ENCODE results near the gene DMKN. TPM values are rescaled to one million over a fixed set of nuclear protein-coding genes. Genes with fewer than 3 reads are reported as not detected.
A peak's percentile ranks its signal among the peaks of the same experiment; 100 is the strongest.

Gene DMKN
- total and polyA plus RNA-seq, 2 of the 8 experiments (the other 6 are each of a cell fraction or from before 2014, with no cell fraction given): 290 to 330 TPM

DNA sequence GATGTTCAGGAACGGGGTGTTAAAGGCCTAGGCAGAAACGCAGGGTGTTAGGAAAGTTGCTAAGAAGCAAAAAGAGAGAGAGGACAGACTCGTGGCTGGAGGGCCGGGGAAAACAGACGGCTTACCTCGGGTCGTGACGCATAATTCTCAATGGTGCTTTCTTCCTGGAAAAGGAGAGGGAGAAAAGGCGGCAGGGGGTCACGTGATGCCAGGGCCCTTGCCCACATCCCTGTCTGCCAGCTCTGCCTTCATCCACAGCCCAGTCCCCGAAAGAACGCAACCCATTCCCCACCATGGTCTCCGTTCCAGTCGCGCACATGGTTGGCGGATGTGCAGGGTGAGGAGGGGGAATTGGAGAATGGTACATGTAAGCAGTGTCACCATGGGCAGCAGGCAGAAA is 24.8 kb downstream of the DMKN start:
- no peaks in the 10 kb centered on the region for H3K36me3 ChIP-seq (ENCODE audit: control insufficient read depth in 2 of 4, insufficient read depth in 4 of 4, low read length in 3 of 4)
- H2BK5ac ChIP-seq (ENCODE audit: low read depth, low read length): no peak overlapping the region
- no peak for FAIRE-seq
- no peak overlapping the region for H3K4me3 ChIP-seq (ENCODE audit: extremely low read depth in 1 of 4, insufficient read depth in 2 of 4, low read depth in 3 of 4, low read length in 4 of 4)
- no peaks in the 10 kb centered on the region for H3K79me2 ChIP-seq (ENCODE audit: control insufficient read depth in 1 of 2, insufficient read depth in 2 of 2, low read length in 2 of 2)
- H3K9me3 ChIP-seq (ENCODE audit: insufficient read depth in 2 of 2, low read depth in 1 of 2, low read length in 1 of 2): no peaks in the 10 kb centered on the region
- no peaks in the 10 kb centered on the region; the same call in 1 of the 2 replicates for H3K79me1 ChIP-seq (ENCODE audit: low read depth, low read length)
- H3K27ac ChIP-seq (ENCODE audit: low read depth, low read length): no peak overlapping the region
- no peak overlapping the region for H3K56ac ChIP-seq (replicated peaks; ENCODE audit: insufficient read length, low read depth, low read length)
- no peak overlapping the region for H2BK15ac ChIP-seq (ENCODE audit: low read length)
- no peak overlapping the region for H3K18ac ChIP-seq (ENCODE audit: extremely low read depth, low read length)
- DNase-seq (ENCODE audit: low read depth in 1 of 2, low spot score in 2 of 2): no peak
- H2AFZ ChIP-seq (ENCODE audit: low read length): no peak overlapping the region
- no peak overlapping the region for H3K23ac ChIP-seq (ENCODE audit: insufficient read length)
- no peaks in the 10 kb centered on the region; the same call in 1 of the 2 replicates for H3K23me2 ChIP-seq (ENCODE audit: low read depth, low read length)
- no peak overlapping the region for H3K4me2 ChIP-seq (ENCODE audit: insufficient read depth in 1 of 2, low read depth in 2 of 2, low read length in 2 of 2)
- H2AK5ac ChIP-seq (ENCODE audit: low read depth, low read length): no peak overlapping the region
- no peak overlapping the region for H2BK20ac ChIP-seq (ENCODE audit: low read length)
- H4K20me1 ChIP-seq (replicated peaks in 1 of 2; ENCODE audit: control insufficient read depth in 1 of 2, insufficient read depth in 2 of 2, low read length in 2 of 2): peaks cover 0 to under 1% of the 10 kb centered on the region in 2 experiments
- no peak overlapping the region for H3K14ac ChIP-seq (ENCODE audit: insufficient read length)
- peak overlapping the region in 1 of 4 experiments; percentile 4; a peak in 2 of 7 replicates for H3K9ac ChIP-seq (replicated peaks in 1 of 4; ENCODE audit: extremely low read depth in 1 of 4, low read depth in 3 of 4, low read length in 3 of 4)
- no peak overlapping the region for H3K4ac ChIP-seq (replicated peaks; ENCODE audit: insufficient read length, low read depth, low read length)
- ChIA-PET CTCF (ENCODE audit: partially characterized antibody) (interaction anchor here (0.6 to 3.6 kb wide), 10 partner anchors 9 to 314 kb away, joined by 3 to 22 read pairs (median 3); no protein-coding TSS in a partner anchor), POLR2A (ENCODE audit: partially characterized antibody) (interaction anchor here (2.4 to 4.3 kb wide), 2 partner anchors 9 to 18 kb away, joined by 8 to 27 read pairs; no protein-coding TSS in a partner anchor)
- no peak overlapping the region for H2BK12ac ChIP-seq (ENCODE audit: low read depth, low read length)
- no peak overlapping the region for H4K5ac ChIP-seq (ENCODE audit: insufficient read length, low read depth, low read length)
- H4K8ac ChIP-seq (ENCODE audit: extremely low read depth, insufficient read depth, low read length): no peak overlapping the region
- WGBS, 2 experiments (ENCODE audit: extremely low coverage in 1 of 2, insufficient coverage in 1 of 2, insufficient read length in 1 of 2, insufficient replicate concordance in 2 of 2, low coverage in 1 of 2, low lambda C conversion rate in 2 of 2, missing lambda C conversion rate in 1 of 2): 87% methylated on average over 14 of the region's 16 CpGs; no CpG with 5 or more reads in 1 of the 2 experiments
- no peak overlapping the region for H2BK120ac ChIP-seq (replicated peaks; ENCODE audit: low read depth, low read length)
- no peaks in the 10 kb centered on the region; a peak in 2 of 7 replicates for H3K27me3 ChIP-seq (replicated peaks in 1 of 4; ENCODE audit: control insufficient read depth in 3 of 4, extremely low read depth in 1 of 4, insufficient read depth in 3 of 4, low read length in 3 of 4)
- no peaks in the 10 kb centered on the region for H3K4me1 ChIP-seq (replicated peaks in 1 of 4; ENCODE audit: control insufficient read depth in 3 of 4, insufficient read depth in 4 of 4, low read length in 3 of 4)
- no peak overlapping the region for H4K91ac ChIP-seq (replicated peaks; ENCODE audit: insufficient read length, low read length)
- TF ChIP-seq SIRT6 (IDR thresholded peaks at IDR 0.05; ENCODE audit: low read length) (no peak), CEBPB (IDR thresholded peaks at IDR 0.05; ENCODE audit: low read depth, low read length) (no peak), CHD2 (IDR thresholded peaks at IDR 0.05; ENCODE audit: low read length) (no peak), BCL11A (IDR thresholded peaks at IDR 0.05; ENCODE audit: low read depth in 2 of 2, low read length in 2 of 2) (no peak)

All from H1 (cell line).